ENCODE measurements around the gene VIPR2. TPM values are rescaled to one million over a fixed set of nuclear protein-coding genes. Genes with fewer than 3 reads are reported as not detected.

VIPR2 gene
- total RNA-seq, 6 donors from 2014 or later, result 0.30 to 0.74 (median 0.40) TPM; not detected in 3

DNA sequence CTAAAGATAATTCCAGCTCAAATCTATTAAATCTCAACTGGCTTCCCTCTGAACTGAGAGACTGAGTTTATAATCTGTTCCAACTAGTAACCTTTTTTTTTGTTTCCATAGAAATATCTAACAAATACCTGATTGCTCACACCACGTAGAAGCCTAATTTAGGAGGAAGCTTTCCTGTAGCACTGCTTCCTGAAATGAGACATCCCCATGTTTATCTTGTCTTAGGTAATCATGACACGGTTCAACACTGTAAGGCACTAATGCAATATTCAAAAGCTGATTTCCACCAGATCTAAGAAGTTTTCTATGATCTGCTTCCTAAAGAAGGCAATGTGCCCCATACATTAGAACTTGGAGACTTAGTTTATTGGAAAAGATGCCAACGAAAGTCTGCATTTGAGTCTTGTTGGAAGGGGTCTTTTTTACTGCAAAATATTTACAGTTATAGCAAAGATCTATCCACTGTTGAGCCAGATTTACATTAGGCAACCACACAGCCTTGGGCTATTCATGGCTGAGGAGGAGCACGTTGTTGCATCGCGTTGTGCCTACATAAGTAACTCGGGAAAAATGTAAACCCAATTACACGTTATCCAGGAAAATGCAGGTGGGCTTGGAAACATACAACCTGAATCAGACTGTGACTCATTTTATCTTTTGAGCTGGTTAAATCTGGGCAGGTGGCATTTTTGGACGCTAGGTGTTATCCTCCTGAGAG, 66.3 kb downstream of the VIPR2 start:
- no peak overlapping the region for H3K4me3 ChIP-seq
- 84 to 85% methylated on average over 8 to 9 of the region's 9 CpGs for WGBS, 2 donors
- ATAC-seq (ENCODE audit: low FRiP score in 2 of 2) (no peak), DNase-seq (no peak)
- no peaks in the 10 kb centered on the region for H3K27me3 ChIP-seq
- H3K36me3 ChIP-seq, result no peaks in the 10 kb centered on the region
- H3K4me1 ChIP-seq, result no peaks in the 10 kb centered on the region
- H3K27ac ChIP-seq, result no peak overlapping the region
- TF ChIP-seq EP300 (IDR thresholded peaks at IDR 0.05), result no peak
- TF ChIP-seq, protein P1, sequence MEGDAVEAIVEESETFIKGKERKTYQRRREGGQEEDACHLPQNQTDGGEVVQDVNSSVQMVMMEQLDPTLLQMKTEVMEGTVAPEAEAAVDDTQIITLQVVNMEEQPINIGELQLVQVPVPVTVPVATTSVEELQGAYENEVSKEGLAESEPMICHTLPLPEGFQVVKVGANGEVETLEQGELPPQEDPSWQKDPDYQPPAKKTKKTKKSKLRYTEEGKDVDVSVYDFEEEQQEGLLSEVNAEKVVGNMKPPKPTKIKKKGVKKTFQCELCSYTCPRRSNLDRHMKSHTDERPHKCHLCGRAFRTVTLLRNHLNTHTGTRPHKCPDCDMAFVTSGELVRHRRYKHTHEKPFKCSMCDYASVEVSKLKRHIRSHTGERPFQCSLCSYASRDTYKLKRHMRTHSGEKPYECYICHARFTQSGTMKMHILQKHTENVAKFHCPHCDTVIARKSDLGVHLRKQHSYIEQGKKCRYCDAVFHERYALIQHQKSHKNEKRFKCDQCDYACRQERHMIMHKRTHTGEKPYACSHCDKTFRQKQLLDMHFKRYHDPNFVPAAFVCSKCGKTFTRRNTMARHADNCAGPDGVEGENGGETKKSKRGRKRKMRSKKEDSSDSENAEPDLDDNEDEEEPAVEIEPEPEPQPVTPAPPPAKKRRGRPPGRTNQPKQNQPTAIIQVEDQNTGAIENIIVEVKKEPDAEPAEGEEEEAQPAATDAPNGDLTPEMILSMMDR (IDR thresholded peaks at IDR 0.05), result no peak
- TF ChIP-seq POLR2A (IDR thresholded peaks at IDR 0.05), result no peak
- no peak for TF ChIP-seq POLR2AphosphoS5 (IDR thresholded peaks at IDR 0.05)
- no peaks in the 10 kb centered on the region for H3K9me3 ChIP-seq

DNA sequence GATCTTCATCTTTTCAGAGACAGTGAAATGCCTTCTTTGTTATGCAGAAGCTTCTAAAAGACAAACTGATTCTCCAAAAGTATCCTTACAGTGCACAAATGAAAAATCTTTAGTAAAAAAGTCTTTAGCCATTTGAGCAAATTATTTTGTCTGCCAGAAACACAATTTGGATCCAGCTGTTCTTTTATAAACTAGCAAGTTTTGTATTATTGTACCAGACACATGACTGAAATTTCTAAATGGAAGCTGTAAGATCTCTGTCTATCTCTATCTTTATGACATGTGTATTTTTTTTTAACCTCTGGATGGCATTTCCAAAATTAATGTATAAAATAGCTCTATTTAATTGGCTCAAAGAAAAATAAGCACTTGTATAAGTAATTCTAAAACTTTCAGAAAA, 68.3 kb downstream of the VIPR2 start:
- Histone ChIP-seq H3K4me3 (no peak overlapping the region), H3K9me3 (no peaks in the 10 kb centered on the region), H3K27me3 (no peaks in the 10 kb centered on the region), H3K27ac (no peak overlapping the region), H3K36me3 (no peaks in the 10 kb centered on the region), H3K4me1 (no peaks in the 10 kb centered on the region)
- TF ChIP-seq EP300 (IDR thresholded peaks at IDR 0.05), result no peak
- TF ChIP-seq, protein P1 (IDR thresholded peaks at IDR 0.05), result no peak
- TF ChIP-seq POLR2A (IDR thresholded peaks at IDR 0.05), result no peak
- no peak for TF ChIP-seq POLR2AphosphoS5 (IDR thresholded peaks at IDR 0.05)
- DNase-seq (no peak), ATAC-seq (ENCODE audit: low FRiP score in 2 of 2) (no peak)

DNA sequence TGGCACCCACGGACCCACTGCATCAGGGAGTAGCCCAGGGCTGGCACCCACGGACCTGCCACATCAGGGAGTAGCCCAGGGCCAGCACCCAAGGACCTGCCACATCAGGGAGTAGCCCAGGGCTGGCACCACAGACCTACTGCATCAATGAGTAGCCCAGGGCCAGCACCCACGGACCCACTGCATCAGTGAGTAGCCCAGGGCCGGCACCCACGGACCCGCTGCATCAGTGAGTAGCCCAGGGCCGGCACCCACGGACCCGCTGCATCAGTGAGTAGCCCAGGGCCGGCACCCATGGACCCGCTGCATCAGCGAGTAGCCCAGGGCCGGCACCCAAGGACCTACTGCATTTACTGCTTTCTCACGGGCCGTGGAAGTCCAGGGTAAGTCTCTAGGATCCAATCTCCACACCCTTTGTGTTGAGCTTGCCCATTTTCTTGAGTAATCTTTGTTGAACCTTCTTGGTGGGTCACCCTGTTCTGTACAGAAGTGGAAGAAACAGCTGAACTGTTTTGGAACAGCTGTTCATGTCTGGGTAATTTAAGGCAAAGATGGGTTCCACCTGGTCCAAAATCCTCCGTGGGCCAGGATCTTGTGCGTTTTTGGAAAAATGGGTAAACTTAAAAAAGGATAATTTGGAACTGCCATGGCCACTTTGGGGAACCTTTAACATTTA, 69.0 kb downstream of the VIPR2 start:
- Histone ChIP-seq H3K4me1 (no peaks in the 10 kb centered on the region), H3K4me3 (no peak overlapping the region), H3K27ac (no peak overlapping the region), H3K9me3 (no peaks in the 10 kb centered on the region), H3K36me3 (no peaks in the 10 kb centered on the region), H3K27me3 (no peaks in the 10 kb centered on the region)
- no peak for TF ChIP-seq EP300 (IDR thresholded peaks at IDR 0.05)
- TF ChIP-seq POLR2AphosphoS5 (IDR thresholded peaks at IDR 0.05), result no peak
- no peak for TF ChIP-seq POLR2A (IDR thresholded peaks at IDR 0.05)
- TF ChIP-seq, protein P1 (IDR thresholded peaks at IDR 0.05), result no peak
- 59 to 82% methylated on average over 5 to 17 of the region's 17 CpGs for WGBS, 2 donors
- peak in 1 of 2 donors; percentile 70 for ATAC-seq (ENCODE audit: low FRiP score in 2 of 2)
- DNase-seq, result peak in 1 of 2 donors; percentile 61

DNA sequence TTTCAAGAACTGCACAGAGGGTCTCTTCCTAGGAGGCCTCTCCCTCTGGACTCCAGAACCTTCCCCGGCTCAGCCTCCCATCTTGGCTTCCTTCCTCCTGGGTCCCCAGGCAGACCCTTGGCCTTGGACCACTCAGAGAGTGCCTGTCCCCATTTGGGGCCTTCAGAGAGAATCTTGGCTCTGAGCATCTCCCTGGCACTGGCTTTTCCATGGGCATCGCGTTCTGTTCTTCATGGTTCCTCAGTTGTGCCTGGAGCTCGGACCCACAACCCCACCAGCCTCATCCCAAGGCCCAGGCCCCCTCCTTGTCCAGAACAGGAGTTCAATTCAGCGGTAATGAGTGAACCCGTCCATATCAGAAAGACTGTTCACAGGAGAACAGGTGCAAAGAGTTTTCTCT, 73.4 kb downstream of the VIPR2 start:
- no peaks in the 10 kb centered on the region for H3K27me3 ChIP-seq
- TF ChIP-seq EP300 (IDR thresholded peaks at IDR 0.05), result no peak
- TF ChIP-seq POLR2A (IDR thresholded peaks at IDR 0.05), result no peak
- TF ChIP-seq POLR2AphosphoS5 (IDR thresholded peaks at IDR 0.05), result no peak
- TF ChIP-seq, protein P1 (IDR thresholded peaks at IDR 0.05), result no peak
- ATAC-seq (ENCODE audit: low FRiP score in 2 of 2) (no peak), DNase-seq (no peak)
- no peak overlapping the region for H3K4me3 ChIP-seq
- H3K4me1 ChIP-seq, result peaks cover 0 to 4% (median 0%) of the 10 kb centered on the region in 4 donors
- no peaks in the 10 kb centered on the region for H3K36me3 ChIP-seq
- H3K9me3 ChIP-seq, result no peaks in the 10 kb centered on the region
- 88 to 93% methylated on average over 6 of the region's 6 CpGs for WGBS, 2 donors
- no peak overlapping the region for H3K27ac ChIP-seq
